ENCODE results near the gene NEUROG2. TPM values are rescaled to one million over a fixed set of nuclear protein-coding genes. Genes with fewer than 3 reads are reported as not detected.
"Not testable (repeated sequence)": the region's sequence is repeated elsewhere in the genome, so short reads cannot be mapped to it uniquely, and the experiment has no call there.

NEUROG2 gene
- total and polyA plus RNA-seq, 10 donors: not detected

DNA sequence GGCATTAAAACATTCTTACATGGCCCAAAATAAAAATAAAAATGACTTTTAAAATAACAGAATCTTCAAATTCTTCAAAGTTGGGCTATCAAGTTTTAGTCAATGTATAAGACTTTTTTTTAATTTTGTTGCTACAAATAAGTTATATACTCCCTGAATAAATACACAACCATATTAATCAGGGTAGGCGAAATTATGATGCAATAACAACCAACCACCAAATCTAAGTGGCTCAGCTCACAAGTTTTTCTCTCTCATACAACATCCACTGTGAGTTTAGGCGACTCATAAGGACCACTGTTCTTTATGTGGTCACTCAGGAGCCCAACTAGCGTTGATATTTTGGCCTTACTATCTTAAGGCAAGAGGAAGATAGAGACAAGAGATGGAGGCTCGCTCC is 11.2 kb downstream of the NEUROG2 start:
- H3K9me3 ChIP-seq: no peaks in the 10 kb centered on the region
- peaks cover 2 to 77% (median 55%) of the 10 kb centered on the region in 7 donors for H3K27me3 ChIP-seq (replicated peaks in 1 of 7)
- DNase-seq: no peak
- TF ChIP-seq POLR2A (IDR thresholded peaks at IDR 0.05) (no peak), POLR2AphosphoS5 (IDR thresholded peaks at IDR 0.05) (no peak)
- TF ChIP-seq, protein P1, sequence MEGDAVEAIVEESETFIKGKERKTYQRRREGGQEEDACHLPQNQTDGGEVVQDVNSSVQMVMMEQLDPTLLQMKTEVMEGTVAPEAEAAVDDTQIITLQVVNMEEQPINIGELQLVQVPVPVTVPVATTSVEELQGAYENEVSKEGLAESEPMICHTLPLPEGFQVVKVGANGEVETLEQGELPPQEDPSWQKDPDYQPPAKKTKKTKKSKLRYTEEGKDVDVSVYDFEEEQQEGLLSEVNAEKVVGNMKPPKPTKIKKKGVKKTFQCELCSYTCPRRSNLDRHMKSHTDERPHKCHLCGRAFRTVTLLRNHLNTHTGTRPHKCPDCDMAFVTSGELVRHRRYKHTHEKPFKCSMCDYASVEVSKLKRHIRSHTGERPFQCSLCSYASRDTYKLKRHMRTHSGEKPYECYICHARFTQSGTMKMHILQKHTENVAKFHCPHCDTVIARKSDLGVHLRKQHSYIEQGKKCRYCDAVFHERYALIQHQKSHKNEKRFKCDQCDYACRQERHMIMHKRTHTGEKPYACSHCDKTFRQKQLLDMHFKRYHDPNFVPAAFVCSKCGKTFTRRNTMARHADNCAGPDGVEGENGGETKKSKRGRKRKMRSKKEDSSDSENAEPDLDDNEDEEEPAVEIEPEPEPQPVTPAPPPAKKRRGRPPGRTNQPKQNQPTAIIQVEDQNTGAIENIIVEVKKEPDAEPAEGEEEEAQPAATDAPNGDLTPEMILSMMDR (IDR thresholded peaks at IDR 0.05 in 8 of 11, conservative IDR thresholded peaks at IDR 0.05 in 3 of 11): no peak
- peaks cover 6 to 12% (median 10%) of the 10 kb centered on the region in 6 donors for H3K4me1 ChIP-seq
- no peak overlapping the region for H3K27ac ChIP-seq
- intact Hi-C loops (cut with DNase I; ENCODE audit: low total_unique reads): no loop called here
- H3K36me3 ChIP-seq: no peaks in the 10 kb centered on the region
- 76 to 90% (median 86%) methylated on average over 4 of the region's 4 CpGs for WGBS, 5 donors
- H3K4me3 ChIP-seq: no peak overlapping the region

DNA sequence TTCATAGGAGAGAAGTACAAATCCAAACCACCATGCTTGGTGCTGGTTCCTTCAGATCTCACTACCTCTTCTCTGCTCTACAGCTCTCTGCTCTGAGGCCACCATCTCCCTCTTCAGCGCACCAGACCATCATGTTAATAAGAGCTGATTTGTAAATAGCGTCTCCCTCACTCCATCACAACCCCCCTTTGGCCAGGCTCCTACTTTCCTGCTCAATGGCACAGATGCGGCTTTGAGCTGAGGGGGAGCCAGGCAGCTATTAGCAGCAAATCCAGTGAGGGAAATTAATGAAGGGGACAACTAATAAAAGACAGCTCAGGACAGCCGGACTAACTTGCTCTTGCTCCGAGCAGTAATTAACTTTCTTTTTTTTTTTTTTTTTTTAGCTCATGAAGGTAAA is 13.1 kb downstream of the NEUROG2 start:
- Histone ChIP-seq H3K4me1 (no peaks in the 10 kb centered on the region), H3K36me3 (no peaks in the 10 kb centered on the region), H3K27ac (no peak overlapping the region), H3K27me3 (replicated peaks in 1 of 7) (peaks cover 0 to 60% (median 35%) of the 10 kb centered on the region in 7 donors), H3K9me3 (no peaks in the 10 kb centered on the region), H3K4me3 (no peak overlapping the region)
- 72 to 83% (median 78%) methylated on average over 5 of the region's 5 CpGs for WGBS, 5 donors
- intact Hi-C loops (cut with DNase I; ENCODE audit: low total_unique reads): no loop called here
- TF ChIP-seq, protein P1 (IDR thresholded peaks at IDR 0.05 in 8 of 11, conservative IDR thresholded peaks at IDR 0.05 in 3 of 11): no peak
- TF ChIP-seq POLR2A (IDR thresholded peaks at IDR 0.05) (no peak), POLR2AphosphoS5 (IDR thresholded peaks at IDR 0.05) (no peak)
- DNase-seq: no peak

DNA sequence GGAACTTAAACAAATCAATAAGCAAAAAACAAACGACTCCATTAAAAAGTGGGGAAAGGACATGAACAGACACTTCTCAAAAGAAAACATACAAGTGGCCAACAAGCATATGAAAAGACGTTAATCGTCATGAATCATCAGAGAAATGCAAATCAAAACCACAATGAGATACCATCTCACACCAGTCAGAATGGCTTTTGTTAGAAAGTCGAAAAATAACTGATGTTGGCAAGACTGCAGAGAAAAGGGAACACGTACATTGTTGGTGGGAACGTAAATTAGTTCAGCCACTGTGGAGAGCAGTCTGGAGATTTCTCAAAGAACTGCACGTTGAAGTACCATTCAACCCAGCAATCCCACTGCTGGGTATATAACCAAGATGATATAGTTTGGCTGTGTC is 23.7 kb downstream of the NEUROG2 start:
- no peak for TF ChIP-seq POLR2AphosphoS5 (IDR thresholded peaks at IDR 0.05)
- TF ChIP-seq, protein P1 (IDR thresholded peaks at IDR 0.05 in 8 of 11, conservative IDR thresholded peaks at IDR 0.05 in 3 of 11): no peak
- TF ChIP-seq POLR2A (IDR thresholded peaks at IDR 0.05): no peak
- no peaks in the 10 kb centered on the region for H3K4me1 ChIP-seq
- H3K27ac ChIP-seq: no peak overlapping the region
- peaks cover 0 to 10% (median 0%) of the 10 kb centered on the region in 7 donors for H3K27me3 ChIP-seq (replicated peaks in 1 of 7)
- peaks cover 0 to 37% (median 24%) of the 10 kb centered on the region in 8 donors for H3K9me3 ChIP-seq
- intact Hi-C loops (cut with DNase I; ENCODE audit: low total_unique reads): no loop called here
- no peak for DNase-seq
- H3K36me3 ChIP-seq: no peaks in the 10 kb centered on the region
- 76 to 89% (median 83%) methylated on average over 7 of the region's 7 CpGs for WGBS, 5 donors
- no peak overlapping the region for H3K4me3 ChIP-seq

DNA sequence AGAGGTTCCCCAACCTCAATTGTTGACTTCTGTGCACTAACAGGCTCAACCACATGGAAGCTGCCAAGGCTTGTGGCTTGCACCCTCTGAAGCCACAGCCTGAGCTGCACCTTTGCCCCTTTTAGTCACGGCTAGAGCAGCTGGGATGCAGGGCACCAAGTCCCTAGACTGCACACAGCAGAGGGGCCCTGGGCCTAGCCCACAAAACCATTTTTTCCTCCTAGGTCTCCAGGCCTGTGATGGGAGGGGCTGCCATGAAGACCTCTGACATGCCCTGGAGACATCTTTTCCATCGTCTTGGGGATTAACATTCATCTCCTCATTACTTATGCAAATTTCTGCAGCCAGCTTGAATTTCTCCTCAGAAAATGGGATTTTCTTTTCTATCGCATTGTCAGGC is 25.2 kb downstream of the NEUROG2 start:
- H3K27ac ChIP-seq; H3K4me1 ChIP-seq; H3K4me3 ChIP-seq; DNase-seq; intact Hi-C loops (cut with DNase I; ENCODE audit: low total_unique reads); H3K36me3 ChIP-seq: not testable (repeated sequence)
- peaks cover 0 to 21% (median 0%) of the 10 kb centered on the region in 7 donors for H3K27me3 ChIP-seq (replicated peaks in 1 of 7)
- 79 to 86% (median 86%) methylated on average over 3 of the region's 3 CpGs for WGBS, 5 donors
- peaks cover 0 to 37% (median 24%) of the 10 kb centered on the region in 8 donors for H3K9me3 ChIP-seq

DNA sequence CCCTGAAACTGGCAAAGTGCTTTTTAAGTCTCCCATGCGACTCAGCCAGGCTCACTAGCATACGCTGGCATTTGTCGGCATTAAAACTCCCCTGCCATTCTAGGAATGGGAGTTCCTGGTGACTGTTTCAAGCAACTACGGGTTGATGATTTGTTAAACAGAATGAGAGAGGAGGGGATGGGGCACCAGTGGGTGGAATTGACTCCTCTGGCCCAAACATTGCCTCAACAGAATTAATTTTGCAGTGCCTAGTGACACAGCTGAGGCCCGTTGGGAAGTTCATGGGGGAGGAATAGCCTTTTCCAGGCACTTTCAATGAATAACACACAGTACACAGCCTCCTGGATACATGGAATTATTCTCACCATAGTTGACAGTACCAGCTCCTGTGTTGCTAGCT is 30.1 kb downstream of the NEUROG2 start:
- WGBS, 5 donors: 79 to 85% (median 79%) methylated on average over 5 of the region's 5 CpGs
- no peak overlapping the region for H3K4me3 ChIP-seq
- peaks cover 0 to 39% (median 32%) of the 10 kb centered on the region in 8 donors for H3K9me3 ChIP-seq
- no peaks in the 10 kb centered on the region for H3K36me3 ChIP-seq
- no peak overlapping the region for H3K27ac ChIP-seq
- no peaks in the 10 kb centered on the region for H3K4me1 ChIP-seq
- TF ChIP-seq, protein P1 (IDR thresholded peaks at IDR 0.05 in 8 of 11, conservative IDR thresholded peaks at IDR 0.05 in 3 of 11): no peak
- no peak for TF ChIP-seq POLR2AphosphoS5 (IDR thresholded peaks at IDR 0.05)
- TF ChIP-seq POLR2A (IDR thresholded peaks at IDR 0.05): no peak
- H3K27me3 ChIP-seq (replicated peaks in 1 of 7): peaks cover 0 to 29% (median 4%) of the 10 kb centered on the region in 7 donors
- intact Hi-C loops (cut with DNase I; ENCODE audit: low total_unique reads): no loop called here
- DNase-seq: no peak
